OCI-LY7 (cell line): Measurements from ENCODE around the gene BRSK2. TPM values are rescaled to one million over a fixed set of nuclear protein-coding genes. Genes with fewer than 3 reads are reported as not detected.
"Not testable (repeated sequence)": the region's sequence is repeated elsewhere in the genome, so short reads cannot be mapped to it uniquely, and the experiment has no call there.

Source experiments
- BruUV-seq: library from RNA; stranded (reverse); fragments of 400-500 nt; replicated peaks from 2 replicates; lab custom pipeline; 2021; lab: Mats Ljungman, UMichigan
- CTCF ChIA-PET: fragments of 300-600 bp; sonication (Branson Sonifier 250); formaldehyde crosslinking; loops from one replicate; lab custom pipeline; 2022; ENCODE audit warnings: antibody characterized with exemption; ENCODE audit not compliant: unreplicated experiment; lab: Charles Lee
- POLR2A ChIA-PET: fragments of 300-600 bp; sonication (Branson Sonifier 250); formaldehyde crosslinking; loops from one replicate; lab custom pipeline; 2022; ENCODE audit warnings: antibody characterized with exemption; lab: Charles Lee
- DNase-seq: peaks from one replicate; pipeline ENCODE4 v3.0.0-alpha.2; 2015; ENCODE audit warnings: low spot score
- H2AFZ ChIP-seq: fragments of 200-600 bp; sonication (generic), shearing (Covaris generic); 2 replicates; pipeline ENCODE4 v1.6.1; 2014; ENCODE audit warnings: mild to moderate bottlenecking, antibody characterized with exemption, low read length, moderate library complexity
- H3K27ac ChIP-seq: fragments of 200-600 bp; sonication (generic); 2 replicates; pipeline ENCODE4 v1.5.1; 2014; ENCODE audit warnings: mixed run types, low read depth, mild to moderate bottlenecking, moderate library complexity, low read length, inconsistent platforms; ENCODE audit not compliant: poor library complexity, severe bottlenecking
- H3K36me3 ChIP-seq: fragments of 200-600 bp; sonication (generic); 2 replicates; pipeline ENCODE4 v1.6.1; 2014; ENCODE audit warnings: mild to moderate bottlenecking, antibody characterized with exemption, low read length, moderate library complexity, mixed read lengths; ENCODE audit not compliant: insufficient read depth
- H3K4me1 ChIP-seq: fragments of 200-600 bp; sonication (generic); 2 replicates; pipeline ENCODE4 v1.5.1; 2014; ENCODE audit warnings: mild to moderate bottlenecking, low read length; ENCODE audit not compliant: insufficient read depth, poor library complexity, severe bottlenecking
- H3K4me2 ChIP-seq: fragments of 200-600 bp; sonication (generic); 2 replicates; pipeline ENCODE4 v1.6.1; 2014; ENCODE audit warnings: mild to moderate bottlenecking, low read length
- H3K4me3 ChIP-seq: fragments of 200-600 bp; sonication (generic); 2 replicates; pipeline ENCODE4 v1.5.1; 2014; ENCODE audit warnings: mild to moderate bottlenecking, low read depth, low read length; ENCODE audit not compliant: poor library complexity, severe bottlenecking
- H3K79me2 ChIP-seq: fragments of 200-600 bp; sonication (generic); 2 replicates; pipeline ENCODE4 v1.6.1; 2016; ENCODE audit warnings: low read depth, mild to moderate bottlenecking, low read length, moderate library complexity, mixed read lengths; ENCODE audit not compliant: insufficient read depth
- H3K9me2 ChIP-seq: fragments of 200-600 bp; sonication (generic); 2 replicates; pipeline ENCODE4 v1.6.1; 2016; ENCODE audit warnings: mild to moderate bottlenecking, low read length, mixed read lengths; ENCODE audit not compliant: insufficient read depth
- H3K9me3 ChIP-seq: fragments of 200-600 bp; sonication (generic); 2 replicates; pipeline ENCODE4 v1.6.1; 2014; ENCODE audit warnings: mild to moderate bottlenecking, mixed run types, low read length, mixed read lengths
- H4K20me1 ChIP-seq: fragments of 200-600 bp; sonication (generic); 2 replicates; pipeline ENCODE4 v1.6.1; 2014; ENCODE audit warnings: mild to moderate bottlenecking, antibody characterized with exemption, low read length, moderate library complexity, mixed read lengths; ENCODE audit not compliant: insufficient read depth
- EZH2phosphoT487 ChIP-seq: fragments of 200-600 bp; sonication (generic); IDR thresholded peaks from 2 replicates; pipeline ENCODE4 v1.6.1; 2018; ENCODE audit warnings: low read depth, borderline replicate concordance, mild to moderate bottlenecking, mixed run types, antibody characterized with exemption, low read length, moderate library complexity, mixed read lengths
- intact Hi-C: fragments of 100-400 bp; cut with micrococcal nuclease; formaldehyde crosslinking; loops from one replicate; pipeline ENCODE4 v1.10.0; 2022; ENCODE audit not compliant: unreplicated experiment
- total RNA-seq, 2 experiments: library from RNA; depleted of rRNA in 1 of 2; stranded (reverse); fragments of >200 nt in 1 of 2; shearing (Covaris generic) in 1 of 2; gene quantifications; 2 replicates each; pipeline ENCODE4 v1.2.3, GENCODE V29; 2014 to 2022
- TF ChIP-seq, protein P1 (sequence below): fragments of 200-600 bp; sonication (generic); conservative IDR thresholded peaks from 2 replicates; pipeline ENCODE4 v1.5.1; 2014; ENCODE audit warnings: mild to moderate bottlenecking, antibody characterized with exemption, low read length, moderate library complexity, mixed read lengths

BRSK2 gene
- total RNA-seq, 2 experiments from 2014 or later, result not detected

DNA sequence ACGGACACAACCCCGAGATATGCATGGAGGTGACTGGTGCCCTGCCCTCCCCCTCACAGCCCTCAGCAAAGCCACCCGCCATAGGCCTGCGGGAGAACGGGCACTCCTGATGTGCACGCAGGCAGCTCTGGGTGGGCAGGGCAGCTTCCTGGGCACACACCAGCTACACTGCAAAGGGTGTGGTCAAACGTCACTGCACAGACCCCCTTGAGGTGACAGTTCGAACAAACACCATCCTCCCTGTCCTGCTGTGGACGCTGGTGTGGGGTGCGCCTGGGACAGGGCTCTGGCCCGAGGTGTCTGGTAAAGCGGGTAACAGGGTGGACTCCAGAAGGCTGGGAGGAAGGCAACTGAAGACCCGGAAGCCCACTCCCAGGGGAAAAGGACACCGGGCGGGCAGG lies 118.8 kb downstream of the BRSK2 start:
- Histone ChIP-seq H4K20me1 (peaks cover 3% of the 10 kb centered on the region; the same call in 1 of the 2 replicates), H3K4me2 (no peak overlapping the region), H3K27ac (no peak overlapping the region), H3K79me2 (no peaks in the 10 kb centered on the region), H3K9me3 (no peaks in the 10 kb centered on the region), H3K9me2 (no peaks in the 10 kb centered on the region), H3K36me3 (no peaks in the 10 kb centered on the region), H3K4me1 (peaks cover 15% of the 10 kb centered on the region), H3K4me3 (no peak overlapping the region), H2AFZ (no peak overlapping the region)
- no TSS peak for BruUV-seq
- intact Hi-C loops, result no loop called here
- no peak for DNase-seq
- no peak for TF ChIP-seq EZH2phosphoT487
- POLR2A ChIA-PET, result no interaction called here
- CTCF ChIA-PET, result no interaction called here

DNA sequence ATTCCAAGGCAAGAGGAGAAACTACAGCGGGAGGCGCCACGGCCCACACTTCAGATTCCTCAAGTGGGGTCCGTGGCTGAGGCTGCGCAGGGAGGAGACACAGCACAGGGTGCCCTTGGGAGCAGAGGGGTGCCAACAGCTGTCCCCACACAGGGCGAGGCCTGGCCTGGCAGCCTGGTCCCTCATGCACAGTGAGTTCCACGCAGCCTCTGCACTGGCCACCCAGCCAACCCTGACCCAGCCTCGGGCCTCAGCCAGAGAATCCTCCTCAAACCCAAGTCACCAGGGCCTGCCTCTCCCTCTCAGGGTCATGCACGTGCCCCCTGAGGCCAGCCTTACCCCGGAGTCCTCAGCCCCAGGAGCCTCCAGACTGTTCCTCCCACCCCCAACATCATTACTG lies 119.3 kb downstream of the BRSK2 start:
- no peak overlapping the region for H3K4me2 ChIP-seq
- H4K20me1 ChIP-seq, result peaks cover 3% of the 10 kb centered on the region; the same call in 1 of the 2 replicates
- no peaks in the 10 kb centered on the region for H3K9me2 ChIP-seq
- ChIA-PET POLR2A (no interaction called here), CTCF (no interaction called here)
- H3K4me1 ChIP-seq, result peaks cover 17% of the 10 kb centered on the region
- BruUV-seq, result no TSS peak
- H3K36me3 ChIP-seq, result no peaks in the 10 kb centered on the region
- DNase-seq, result no peak
- H2AFZ ChIP-seq, result no peak overlapping the region
- H3K4me3 ChIP-seq, result no peak overlapping the region
- TF ChIP-seq, protein P1, sequence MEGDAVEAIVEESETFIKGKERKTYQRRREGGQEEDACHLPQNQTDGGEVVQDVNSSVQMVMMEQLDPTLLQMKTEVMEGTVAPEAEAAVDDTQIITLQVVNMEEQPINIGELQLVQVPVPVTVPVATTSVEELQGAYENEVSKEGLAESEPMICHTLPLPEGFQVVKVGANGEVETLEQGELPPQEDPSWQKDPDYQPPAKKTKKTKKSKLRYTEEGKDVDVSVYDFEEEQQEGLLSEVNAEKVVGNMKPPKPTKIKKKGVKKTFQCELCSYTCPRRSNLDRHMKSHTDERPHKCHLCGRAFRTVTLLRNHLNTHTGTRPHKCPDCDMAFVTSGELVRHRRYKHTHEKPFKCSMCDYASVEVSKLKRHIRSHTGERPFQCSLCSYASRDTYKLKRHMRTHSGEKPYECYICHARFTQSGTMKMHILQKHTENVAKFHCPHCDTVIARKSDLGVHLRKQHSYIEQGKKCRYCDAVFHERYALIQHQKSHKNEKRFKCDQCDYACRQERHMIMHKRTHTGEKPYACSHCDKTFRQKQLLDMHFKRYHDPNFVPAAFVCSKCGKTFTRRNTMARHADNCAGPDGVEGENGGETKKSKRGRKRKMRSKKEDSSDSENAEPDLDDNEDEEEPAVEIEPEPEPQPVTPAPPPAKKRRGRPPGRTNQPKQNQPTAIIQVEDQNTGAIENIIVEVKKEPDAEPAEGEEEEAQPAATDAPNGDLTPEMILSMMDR, result no peak
- no peak for TF ChIP-seq EZH2phosphoT487
- H3K79me2 ChIP-seq, result no peaks in the 10 kb centered on the region
- H3K9me3 ChIP-seq, result no peaks in the 10 kb centered on the region
- intact Hi-C loops, result no loop called here
- H3K27ac ChIP-seq, result no peak overlapping the region

DNA sequence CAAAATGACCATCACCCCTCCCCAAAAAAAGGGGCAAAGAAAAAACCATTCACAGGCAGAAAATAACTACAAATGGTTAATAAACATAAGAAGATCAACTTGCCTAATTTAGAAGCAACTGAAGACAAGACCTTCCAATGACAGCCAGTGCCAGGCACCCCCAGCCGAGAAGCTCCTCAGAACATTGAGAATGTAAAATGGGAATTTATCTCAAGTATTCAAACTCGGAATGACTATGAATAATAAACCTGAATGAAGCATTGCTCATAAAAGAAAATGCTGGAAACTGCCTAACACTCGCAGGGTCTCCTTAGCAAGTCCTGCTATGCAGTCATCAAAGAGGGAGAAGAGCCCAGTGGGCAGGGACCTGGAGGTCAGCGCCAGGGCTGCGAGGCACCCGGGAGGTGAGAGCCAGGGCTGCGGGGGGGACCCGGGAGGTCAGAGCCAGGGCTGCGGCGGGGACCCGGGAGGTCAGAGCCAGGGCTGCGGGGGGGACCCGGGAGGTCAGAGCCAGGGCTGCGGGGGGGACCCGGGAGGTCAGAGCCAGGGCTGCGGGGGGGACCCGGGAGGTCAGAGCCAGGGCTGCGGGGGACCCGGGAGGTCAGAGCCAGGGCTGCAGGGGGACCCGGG lies 120.0 kb downstream of the BRSK2 start:
- intact Hi-C loops, result loop anchor here (10.0 kb wide), 1 partner anchor 395 kb away; no protein-coding TSS in a partner anchor
- CTCF ChIA-PET, result interaction anchor here (0.5 kb wide), 1 partner anchor 142 kb away, joined by 3 read pairs; no protein-coding TSS in a partner anchor
- POLR2A ChIA-PET, result no interaction called here

DNA sequence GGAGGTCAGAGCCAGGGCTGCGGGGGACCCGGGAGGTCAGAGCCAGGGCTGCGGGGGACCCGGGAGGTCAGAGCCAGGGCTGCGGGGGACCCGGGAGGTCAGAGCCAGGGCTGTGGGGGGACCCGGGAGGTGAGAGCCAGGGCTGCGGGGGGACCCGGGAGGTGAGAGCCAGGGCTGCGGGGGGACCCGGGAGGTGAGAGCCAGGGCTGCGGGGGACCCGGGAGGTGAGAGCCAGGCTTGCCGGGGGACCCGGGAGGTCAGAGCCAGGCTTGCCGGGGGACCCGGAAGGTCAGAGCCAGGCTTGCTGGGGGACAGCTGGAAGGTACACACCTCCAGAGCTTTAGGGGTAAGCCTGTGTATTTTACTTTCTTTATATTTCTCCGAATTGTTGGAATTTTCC lies 120.6 kb downstream of the BRSK2 start:
- H3K4me2 ChIP-seq, H3K9me2 ChIP-seq, POLR2A ChIA-PET, CTCF ChIA-PET, H3K9me3 ChIP-seq, H4K20me1 ChIP-seq, H3K36me3 ChIP-seq, H3K4me3 ChIP-seq, BruUV-seq, H3K79me2 ChIP-seq, H3K27ac ChIP-seq, DNase-seq, H2AFZ ChIP-seq: not testable (repeated sequence)
- intact Hi-C loops, result loop anchor here (10.0 kb wide), 1 partner anchor 396 kb away; no protein-coding TSS in a partner anchor
- H3K4me1 ChIP-seq, result peaks cover 17% of the 10 kb centered on the region

More for the DNA sequence above, 120.0 kb downstream of the BRSK2 start:
- DNase-seq, result no peak
- Histone ChIP-seq H3K27ac (no peak overlapping the region), H3K79me2 (no peaks in the 10 kb centered on the region), H3K4me1 (peaks cover 17% of the 10 kb centered on the region), H3K36me3 (no peaks in the 10 kb centered on the region), H3K4me3 (no peak overlapping the region), H3K9me3 (no peaks in the 10 kb centered on the region), H2AFZ (no peak overlapping the region), H4K20me1 (peaks cover 3% of the 10 kb centered on the region; the same call in 1 of the 2 replicates), H3K9me2 (no peaks in the 10 kb centered on the region), H3K4me2 (no peak overlapping the region)
- BruUV-seq, result no TSS peak
- no peak for TF ChIP-seq EZH2phosphoT487
- TF ChIP-seq, protein P1, result no peak
